K562 (cell line): Measurements from ENCODE around the gene TIGIT. TPM values are rescaled to one million over a fixed set of nuclear protein-coding genes. Genes with fewer than 3 reads are reported as not detected.

Source experiments
- ATAC-seq: fragments of 200-7000 bp; cut with Tn5 transposase; 3 replicates; pipeline ENCODE4 v1.9.1; 2020; ENCODE audit warnings: moderate library complexity
- BruUV-seq: library from RNA; stranded (reverse); fragments of 400-500 nt; replicated peaks from 2 replicates; lab custom pipeline; 2021; lab: Mats Ljungman, UMichigan
- CTCF ChIA-PET: fragments of 300-600 bp; formaldehyde crosslinking; extraction: SDS; loops from one replicate; lab custom pipeline; 2021; ENCODE audit warnings: low intra/inter-chr PET ratio; lab: Yijun Ruan, JAX
- POLR2A ChIA-PET: fragments of 300-600, 350-650 bp; sonication (Branson Sonifier 250); formaldehyde crosslinking; extraction: SDS; loops from one replicate; lab custom pipeline; 2021; ENCODE audit warnings: antibody characterized with exemption, inconsistent platforms; lab: Yijun Ruan, JAX
- DNase-seq, 4 experiments: peaks; one replicate each; pipeline versions ENCODE4 v3.0.0 to v3.0.0-alpha.2; 2011 to 2018; ENCODE audit warnings: low spot score in 3 of 4, mixed read lengths in 3 of 4; ENCODE audit errors: extremely low read depth in 1 of 4
- FAIRE-seq: peaks from 2 replicates; lab custom pipeline; 2011; peaks lifted over from hg19 to GRCh38; lab: Jason Lieb, UNC
- H2AFZ ChIP-seq: 2 replicates; pipeline ENCODE4 v1.6.0; 2011; ENCODE audit warnings: low read depth, low read length, control low read depth, inconsistent platforms
- H3K27ac ChIP-seq: fragments of 200-600 bp; 3 replicates; pipeline ENCODE4 v1.8.0; 2011; ENCODE audit warnings: low read depth, mild to moderate bottlenecking, control low read depth, inconsistent platforms, low read length, moderate library complexity, mixed read lengths; ENCODE audit errors: extremely low read depth
- H3K27me3 ChIP-seq, 2 experiments: fragments of 300-600 bp in 1 of 2; 2 replicates in 1 of 2; 3 replicates in 1 of 2; pipeline versions ENCODE4 v1.6.0 to v1.8.0; 2011; ENCODE audit warnings: inconsistent platforms in 2 of 2, low read length in 2 of 2, mild to moderate bottlenecking in 1 of 2, mixed read lengths in 1 of 2, moderate library complexity in 1 of 2; ENCODE audit not compliant: control insufficient read depth in 2 of 2, insufficient read depth in 2 of 2
- H3K36me3 ChIP-seq: fragments of 300-600 bp; 3 replicates; pipeline ENCODE4 v1.8.0; 2011; ENCODE audit warnings: mild to moderate bottlenecking, low read length, inconsistent platforms; ENCODE audit not compliant: control insufficient read depth, insufficient read depth
- H3K4me1 ChIP-seq, 2 experiments: fragments of 200-600 bp in 1 of 2; replicated peaks in 1 of 2; 2 replicates in 1 of 2; 3 replicates in 1 of 2; pipeline versions ENCODE4 v1.5.1 to v1.8.0; 2011; ENCODE audit warnings: inconsistent platforms in 2 of 2, low read length in 2 of 2, mild to moderate bottlenecking in 1 of 2, mixed read lengths in 1 of 2, moderate library complexity in 1 of 2; ENCODE audit not compliant: control insufficient read depth in 2 of 2, insufficient read depth in 2 of 2
- H3K4me2 ChIP-seq: 2 replicates; pipeline ENCODE4 v1.6.1; 2011; ENCODE audit warnings: low read length, control low read depth, inconsistent platforms, mixed read lengths; ENCODE audit not compliant: insufficient read depth
- H3K4me3 ChIP-seq: fragments of 200-600 bp; sonication (generic), shearing (Covaris generic); 2 replicates; pipeline ENCODE4 v1.5.1; 2016; ENCODE audit warnings: control low read depth, inconsistent platforms
- H3K79me2 ChIP-seq: fragments of 200-600 bp; 3 replicates; pipeline ENCODE4 v1.8.0; 2011; ENCODE audit warnings: low read length, inconsistent platforms; ENCODE audit not compliant: control insufficient read depth, insufficient read depth
- H3K9ac ChIP-seq, 2 experiments: 2 replicates each; pipeline versions ENCODE4 v1.6.0 to v1.6.1; 2011; ENCODE audit warnings: low read depth in 2 of 2, low read length in 2 of 2, control low read depth in 1 of 2, inconsistent platforms in 1 of 2, mild to moderate bottlenecking in 1 of 2, mixed read lengths in 1 of 2; ENCODE audit not compliant: insufficient read depth in 1 of 2
- H3K9me1 ChIP-seq: one replicate; pipeline ENCODE4 v1.6.0; 2011; ENCODE audit warnings: inconsistent platforms, mild to moderate bottlenecking, low read length, moderate library complexity; ENCODE audit not compliant: control insufficient read depth, insufficient read depth
- H3K9me3 ChIP-seq: replicated peaks from 2 replicates; pipeline ENCODE4 v1.5.1; 2011; ENCODE audit warnings: low read depth, low read length, inconsistent platforms; ENCODE audit not compliant: control insufficient read depth, insufficient read depth
- H4K20me1 ChIP-seq: replicated peaks from 2 replicates; pipeline ENCODE4 v1.6.1; 2011; ENCODE audit warnings: low read length, inconsistent platforms, mixed read lengths; ENCODE audit not compliant: control insufficient read depth, insufficient read depth
- ARHGAP35 ChIP-seq: fragments of 450-650 bp; IDR thresholded peaks from 2 replicates; pipeline ENCODE4 v1.6.1; 2018; ENCODE audit not compliant: partially characterized antibody
- ATF3 ChIP-seq, 2 experiments: fragments of 450-650 bp in 1 of 2; sonication (generic) in 1 of 2; formaldehyde crosslinking in 1 of 2; IDR thresholded peaks in 1 of 2; conservative IDR thresholded peaks in 1 of 2; 2 replicates each; pipeline versions ENCODE4 v1.6.1 to v1.8.1; 2016 to 2023; ENCODE audit warnings: mild to moderate bottlenecking in 2 of 2, moderate library complexity in 2 of 2, inconsistent platforms in 1 of 2, missing genetic modification reagents in 1 of 2
- GATAD2B ChIP-seq: fragments of 450-650 bp; IDR thresholded peaks from 2 replicates; pipeline ENCODE4 v1.6.1; 2017; ENCODE audit warnings: mild to moderate bottlenecking, borderline replicate concordance
- PYGO2 ChIP-seq: fragments of 450-650 bp; IDR thresholded peaks from 2 replicates; pipeline ENCODE4 v1.6.1; 2016; ENCODE audit warnings: mild to moderate bottlenecking, missing genetic modification characterization, moderate library complexity, missing compliant biosample characterization
- SIN3B ChIP-seq: fragments of 450-650 bp; IDR thresholded peaks from 2 replicates; pipeline ENCODE4 v1.6.1; 2017; ENCODE audit warnings: low read depth, mild to moderate bottlenecking, moderate library complexity
- SP1 ChIP-seq: sonication (generic); formaldehyde crosslinking; IDR thresholded peaks from 2 replicates; pipeline ENCODE4 v1.8.1; 2022; ENCODE audit warnings: mild to moderate bottlenecking, missing genetic modification reagents
- STAT6 ChIP-seq: sonication (generic); formaldehyde crosslinking; IDR thresholded peaks from 2 replicates; pipeline ENCODE4 v1.8.1; 2023; ENCODE audit warnings: mild to moderate bottlenecking, missing genetic modification reagents
- TEAD1 ChIP-seq, 2 experiments: fragments of 450-650 bp in 1 of 2; sonication (generic) in 1 of 2; formaldehyde crosslinking; IDR thresholded peaks; 2 replicates each; pipeline versions ENCODE4 v1.4.0 to v1.8.0; 2020 to 2022; ENCODE audit warnings: mild to moderate bottlenecking in 2 of 2, missing genetic modification reagents in 1 of 2
- ZHX1 ChIP-seq: fragments of 150-350 bp; conservative IDR thresholded peaks from 2 replicates; pipeline ENCODE4 v1.6.1; 2014; ENCODE audit warnings: low read length
- ZNF444 ChIP-seq: fragments of 250-450 bp; sonication (Bioruptor Pico); IDR thresholded peaks from 2 replicates; pipeline ENCODE4 v1.4.0; 2020; ENCODE audit warnings: mild to moderate bottlenecking, moderate library complexity
- ZNF583 ChIP-seq: fragments of 250-450 bp; sonication (Bioruptor Pico); IDR thresholded peaks from 2 replicates; pipeline ENCODE4 v1.4.0; 2020
- WGBS: fragments of 100-300 bp; shearing (Covaris generic); methylation state at CpG from one replicate; pipeline ENCODE4 v1.1.6; 2016; ENCODE audit warnings: low coverage, mixed read lengths; ENCODE audit not compliant: insufficient coverage; ENCODE audit errors: missing lambda C conversion rate; 5-methylcytosine and 5-hydroxymethylcytosine counted together
- in situ Hi-C: fragments of 300-500 bp; cut with MboI; formaldehyde crosslinking; loops from 4 replicates; pipeline ENCODE4 v1.15.0; 2018; ENCODE audit warnings: inconsistent platforms, mixed read lengths
- intact Hi-C: fragments of 100-400 bp; cut with micrococcal nuclease; formaldehyde crosslinking; loops from 2 replicates; pipeline ENCODE4 v1.14.2; 2022
- polyA plus RNA-seq, 8 experiments: library from polyadenylated mRNA; depleted of rRNA in 4 of 8; stranded (reverse) in 5 of 8; unstranded in 3 of 8; fragments of >200 nt; fragmentation: Nextera tagmentation in 2 of 8; fragmentation: Illumina TruSeq in 1 of 8; extraction: Ambion mirVana in 2 of 8; extraction: Trizol in 1 of 8; gene quantifications; 2 replicates each; pipeline versions ENCODE4 v1.2.1 to v1.2.3, GENCODE V29; 2011 to 2014; ENCODE audit warnings: inconsistent platforms in 1 of 8, missing spikeins in 1 of 8
- total RNA-seq, 7 experiments: library from RNA; depleted of rRNA in 6 of 7; stranded (reverse); fragments of >200 nt in 6 of 7; fragmentation: Illumina TruSeq in 2 of 7; extraction: Trizol in 2 of 7; gene quantifications; 2 replicates each; pipeline versions ENCODE4 v1.2.1 to v1.2.3, GENCODE V29; 2011 to 2021; ENCODE audit warnings: low replicate concordance in 1 of 7

The TIGIT gene
- total and polyA plus RNA-seq, 9 of the 15 experiments (the other 6 are each of a cell fraction or from before 2014, with no cell fraction given), result 0.11 TPM; not detected in 8

GRCh38 chr3:114356066-114356465 lies 62.2 kb downstream of the TIGIT start (continued):
- TF ChIP-seq STAT6 (CRISPR knock-in tag) (no peak), SP1 (no peak), ATF3 (IDR thresholded peaks at IDR 0.05) (no peak), ATF3 (CRISPR knock-in tag; conservative IDR thresholded peaks at IDR 0.05) (no peak), PYGO2 (no peak), ZNF583 (CRISPR knock-in tag) (no peak), ZNF444 (CRISPR knock-in tag) (no peak), GATAD2B (no peak)

- ATAC-seq (no peak), FAIRE-seq (no peak), DNase-seq (no peak)
- H3K9ac ChIP-seq, result no peak overlapping the region
- in situ Hi-C loops, result no loop called here
- no peak overlapping the region for H3K27ac ChIP-seq
- H3K4me1 ChIP-seq, result no peaks in the 10 kb centered on the region
- H3K9me3 ChIP-seq, result no peaks in the 10 kb centered on the region
- H3K4me3 ChIP-seq, result no peak overlapping the region
- BruUV-seq, result no TSS peak
- H3K9me1 ChIP-seq, result no peaks in the 10 kb centered on the region
- no peak overlapping the region for H2AFZ ChIP-seq
- 0% methylated on average over 1 of the region's 1 CpG for WGBS
- peaks cover 0 to 4% of the 10 kb centered on the region in 2 experiments; a peak in 2 of 5 replicates for H3K27me3 ChIP-seq
- ChIA-PET CTCF (no interaction called here), POLR2A (interaction anchor here (0.5 kb wide), 1 partner anchor 95 kb away, joined by 3 read pairs; no protein-coding TSS in a partner anchor)
- intact Hi-C loops, result no loop called here
- H3K36me3 ChIP-seq, result no peaks in the 10 kb centered on the region
- no peaks in the 10 kb centered on the region for H3K79me2 ChIP-seq
- H4K20me1 ChIP-seq, result no peaks in the 10 kb centered on the region
- no peak overlapping the region for H3K4me2 ChIP-seq
- TF ChIP-seq ZHX1 (no peak), SIN3B (no peak), STAT6 (CRISPR knock-in tag) (no peak), ARHGAP35 (no peak), TEAD1 (CRISPR knock-in tag; IDR thresholded peaks at IDR 0.05) (no peak)
Measured at GRCh38 chr3:114356525-114356924, 62.7 kb downstream of the TIGIT start.
